HepG2 (cell line): ENCODE results near the gene CABLES1. TPM values are rescaled to one million over a fixed set of nuclear protein-coding genes. Genes with fewer than 3 reads are reported as not detected.

Source experiments
- AKAP8 ChIP-seq: sonication (generic); formaldehyde crosslinking; IDR thresholded peaks from 2 replicates; pipeline ENCODE4 v1.5.1; 2020; ENCODE audit warnings: mild to moderate bottlenecking, missing genetic modification reagents
- CC2D1A ChIP-seq: sonication (generic); formaldehyde crosslinking; IDR thresholded peaks from 2 replicates; pipeline ENCODE4 v1.8.1; 2023; ENCODE audit warnings: mild to moderate bottlenecking, missing genetic modification reagents
- CHD2 ChIP-seq: IDR thresholded peaks from 2 replicates; pipeline ENCODE4 v1.6.1; 2011; ENCODE audit warnings: low read depth, low read length, improper control_type of control experiment
- CHD4 ChIP-seq: fragments of 200-600 bp; sonication (generic); IDR thresholded peaks from 2 replicates; pipeline ENCODE4 v1.7.0; 2017; ENCODE audit warnings: mild to moderate bottlenecking, low read length, borderline replicate concordance
- DR1 ChIP-seq: sonication (generic); formaldehyde crosslinking; IDR thresholded peaks from 2 replicates; pipeline ENCODE4 v1.8.0; 2021; ENCODE audit warnings: mild to moderate bottlenecking, missing genetic modification reagents, inconsistent platforms
- FOSL2 ChIP-seq: sonication (generic); formaldehyde crosslinking; IDR thresholded peaks from 2 replicates; pipeline ENCODE4 v1.4.0; 2020; ENCODE audit warnings: missing genetic modification reagents
- GATAD2A ChIP-seq: IDR thresholded peaks from 2 replicates; pipeline ENCODE4 v1.6.1; 2016
- HOXA7 ChIP-seq: sonication (generic); formaldehyde crosslinking; IDR thresholded peaks from 2 replicates; pipeline ENCODE4 v1.8.1; 2022; ENCODE audit warnings: mild to moderate bottlenecking, missing genetic modification reagents, moderate library complexity
- JARID2 ChIP-seq: sonication (generic); formaldehyde crosslinking; IDR thresholded peaks from 2 replicates; pipeline ENCODE4 v1.8.1; 2023; ENCODE audit warnings: missing genetic modification reagents, inconsistent platforms; ENCODE audit not compliant: insufficient replicate concordance
- KDM5A ChIP-seq: fragments of 200-600 bp; sonication (generic); IDR thresholded peaks from 2 replicates; pipeline ENCODE4 v1.7.0; 2018; ENCODE audit warnings: antibody characterized with exemption, mild to moderate bottlenecking, low read length, borderline replicate concordance
- MLLT10 ChIP-seq: sonication (generic); formaldehyde crosslinking; IDR thresholded peaks from 2 replicates; pipeline ENCODE4 v1.4.0; 2020; ENCODE audit warnings: missing genetic modification reagents
- SRF ChIP-seq: IDR thresholded peaks from 2 replicates; pipeline ENCODE4 v1.6.1; 2011; ENCODE audit warnings: mild to moderate bottlenecking, low read depth, low read length, moderate library complexity
- ZBTB21 ChIP-seq: sonication (generic); formaldehyde crosslinking; IDR thresholded peaks from 2 replicates; pipeline ENCODE4 v1.4.0; 2020; ENCODE audit warnings: missing genetic modification reagents
- ZBTB42 ChIP-seq: sonication (generic); formaldehyde crosslinking; IDR thresholded peaks from 2 replicates; pipeline ENCODE4 v1.5.0; 2020; ENCODE audit warnings: mild to moderate bottlenecking, missing genetic modification reagents
- ZBTB8A ChIP-seq: sonication (generic); formaldehyde crosslinking; IDR thresholded peaks from 2 replicates; pipeline ENCODE4 v1.4.0; 2020; ENCODE audit warnings: mild to moderate bottlenecking, low read depth, missing genetic modification reagents, borderline replicate concordance
- ZNF10 ChIP-seq: sonication (generic); formaldehyde crosslinking; IDR thresholded peaks from 2 replicates; pipeline ENCODE4 v1.4.0; 2020; ENCODE audit warnings: mild to moderate bottlenecking, low read depth, missing genetic modification reagents, borderline replicate concordance
- ZNF24 ChIP-seq: fragments of 450-650 bp; IDR thresholded peaks from 2 replicates; pipeline ENCODE4 v1.6.1; 2017; ENCODE audit warnings: antibody characterized with exemption, mild to moderate bottlenecking
- ZNF251 ChIP-seq: sonication (generic); formaldehyde crosslinking; IDR thresholded peaks from 2 replicates; pipeline ENCODE4 v1.9.0; 2021; ENCODE audit warnings: mild to moderate bottlenecking, missing genetic modification reagents
- ZNF331 ChIP-seq: sonication (generic); formaldehyde crosslinking; IDR thresholded peaks from 2 replicates; pipeline ENCODE4 v1.4.0; 2020; ENCODE audit warnings: missing genetic modification reagents
- ZNF501 ChIP-seq: sonication (generic); formaldehyde crosslinking; IDR thresholded peaks from 2 replicates; pipeline ENCODE4 v1.5.1; 2020; ENCODE audit warnings: mild to moderate bottlenecking, moderate library complexity, missing genetic modification reagents
- ZNF562 ChIP-seq: sonication (generic); formaldehyde crosslinking; IDR thresholded peaks from 2 replicates; pipeline ENCODE4 v1.8.0; 2022; ENCODE audit warnings: missing genetic modification reagents, borderline replicate concordance
- ZNF569 ChIP-seq: sonication (generic); formaldehyde crosslinking; IDR thresholded peaks from 2 replicates; pipeline ENCODE4 v1.5.0; 2020; ENCODE audit warnings: mild to moderate bottlenecking, missing genetic modification reagents, moderate library complexity, borderline replicate concordance
- polyA plus RNA-seq, 8 experiments: library from polyadenylated mRNA; depleted of rRNA in 3 of 8; stranded (reverse) in 7 of 8; unstranded in 1 of 8; fragments of >200 nt; fragmentation: Illumina TruSeq in 4 of 8; extraction: Trizol in 4 of 8; gene quantifications; 2 replicates each; pipeline versions ENCODE4 v1.2.1 to v1.2.3, GENCODE V29; 2011 to 2016; ENCODE audit warnings: low read depth in 4 of 8, missing spikeins in 1 of 8, mixed read lengths in 1 of 8; ENCODE audit not compliant: insufficient read depth in 1 of 8
- total RNA-seq, 5 experiments: library from RNA; depleted of rRNA; stranded (reverse); fragments of >200 nt; fragmentation: Illumina TruSeq; extraction: Trizol; gene quantifications; 2 replicates each; pipeline ENCODE4 v1.2.3, GENCODE V29; 2016; ENCODE audit warnings: low read depth in 1 of 5
- TF ChIP-seq, protein P1 (sequence below): sonication (generic); formaldehyde crosslinking; IDR thresholded peaks from 2 replicates; pipeline ENCODE4 v1.8.1; 2023; ENCODE audit warnings: mild to moderate bottlenecking, missing genetic modification reagents
- TF ChIP-seq, protein P2 (sequence below): IDR thresholded peaks from 2 replicates; pipeline ENCODE4 v1.6.1; 2016
- TF ChIP-seq, protein P3 (sequence below): sonication (generic); formaldehyde crosslinking; IDR thresholded peaks from 2 replicates; pipeline ENCODE4 v1.4.0; 2020; ENCODE audit warnings: missing genetic modification reagents, borderline replicate concordance
- TF ChIP-seq, protein P4 (sequence below): sonication (generic); formaldehyde crosslinking; IDR thresholded peaks from 2 replicates; pipeline ENCODE4 v1.8.0; 2022; ENCODE audit warnings: missing genetic modification reagents, mild to moderate bottlenecking, borderline replicate concordance

Gene CABLES1
- total and polyA plus RNA-seq, 2 of the 13 experiments (the other 11 are each of a cell fraction or from before 2014, with no cell fraction given), result 14.7 to 25.8 TPM

DNA sequence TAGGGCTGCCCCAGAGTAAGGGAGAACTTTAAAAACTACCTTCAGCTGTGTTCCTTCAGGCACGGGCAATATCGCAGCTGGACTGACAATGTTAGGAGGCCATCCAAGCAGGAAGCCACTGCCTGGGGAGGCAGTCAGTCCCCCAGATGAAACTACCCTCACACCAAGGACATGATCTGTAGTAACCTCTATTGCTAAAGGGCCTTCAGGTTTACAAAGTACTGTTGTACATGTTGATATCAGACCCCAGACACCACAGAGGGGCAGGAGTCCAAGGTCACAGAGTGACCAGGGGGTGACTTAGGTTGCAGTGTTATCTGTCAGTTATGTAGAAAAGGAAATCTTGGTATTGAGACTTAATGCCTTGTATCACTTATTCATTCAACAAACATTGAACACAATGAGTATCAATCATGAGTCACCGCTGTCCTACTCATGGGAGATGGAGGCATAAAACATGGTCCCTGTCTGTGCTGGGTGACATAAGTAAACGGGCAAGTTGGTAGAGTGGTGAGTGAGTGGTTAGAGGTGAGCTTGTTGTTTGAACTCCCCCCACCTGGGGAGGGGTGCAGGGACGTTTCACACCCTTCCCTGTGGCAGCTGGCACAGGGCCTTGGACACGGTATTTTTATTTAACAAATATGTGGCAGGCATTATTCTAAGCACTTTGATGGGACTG, 7.1 kb downstream of the CABLES1 start (continued):
- no peak for TF ChIP-seq CC2D1A (CRISPR knock-in tag)
- TF ChIP-seq FOSL2 (CRISPR knock-in tag), result peak; percentile 86
- TF ChIP-seq MLLT10 (CRISPR knock-in tag), result no peak
- TF ChIP-seq GATAD2A (CRISPR knock-in tag), result peak; percentile 90
- peak; percentile 42; the same call in 1 of the 2 replicates for TF ChIP-seq ZNF331 (CRISPR knock-in tag)
- TF ChIP-seq ZNF24, result peak; percentile 54
- no peak for TF ChIP-seq JARID2 (CRISPR knock-in tag)
- no peak for TF ChIP-seq ZNF562 (CRISPR knock-in tag)
- TF ChIP-seq ZBTB42 (CRISPR knock-in tag), result no peak
- TF ChIP-seq ZBTB8A, result no peak
- no peak for TF ChIP-seq ZNF10 (CRISPR knock-in tag)
- 0 out of 2 replicates have a peak, but pooled peaks have one; percentile 55 for TF ChIP-seq AKAP8
- no peak for TF ChIP-seq HOXA7 (CRISPR knock-in tag)
- TF ChIP-seq ZBTB21 (CRISPR knock-in tag), result no peak
- TF ChIP-seq CHD2, result no peak
- TF ChIP-seq, protein P1, sequence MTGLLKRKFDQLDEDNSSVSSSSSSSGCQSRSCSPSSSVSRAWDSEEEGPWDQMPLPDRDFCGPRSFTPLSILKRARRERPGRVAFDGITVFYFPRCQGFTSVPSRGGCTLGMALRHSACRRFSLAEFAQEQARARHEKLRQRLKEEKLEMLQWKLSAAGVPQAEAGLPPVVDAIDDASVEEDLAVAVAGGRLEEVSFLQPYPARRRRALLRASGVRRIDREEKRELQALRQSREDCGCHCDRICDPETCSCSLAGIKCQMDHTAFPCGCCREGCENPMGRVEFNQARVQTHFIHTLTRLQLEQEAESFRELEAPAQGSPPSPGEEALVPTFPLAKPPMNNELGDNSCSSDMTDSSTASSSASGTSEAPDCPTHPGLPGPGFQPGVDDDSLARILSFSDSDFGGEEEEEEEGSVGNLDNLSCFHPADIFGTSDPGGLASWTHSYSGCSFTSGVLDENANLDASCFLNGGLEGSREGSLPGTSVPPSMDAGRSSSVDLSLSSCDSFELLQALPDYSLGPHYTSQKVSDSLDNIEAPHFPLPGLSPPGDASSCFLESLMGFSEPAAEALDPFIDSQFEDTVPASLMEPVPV (CRISPR knock-in tag), result no peak
- no peak for TF ChIP-seq DR1 (CRISPR knock-in tag)
- TF ChIP-seq KDM5A, result no peak
- TF ChIP-seq, protein P2, sequence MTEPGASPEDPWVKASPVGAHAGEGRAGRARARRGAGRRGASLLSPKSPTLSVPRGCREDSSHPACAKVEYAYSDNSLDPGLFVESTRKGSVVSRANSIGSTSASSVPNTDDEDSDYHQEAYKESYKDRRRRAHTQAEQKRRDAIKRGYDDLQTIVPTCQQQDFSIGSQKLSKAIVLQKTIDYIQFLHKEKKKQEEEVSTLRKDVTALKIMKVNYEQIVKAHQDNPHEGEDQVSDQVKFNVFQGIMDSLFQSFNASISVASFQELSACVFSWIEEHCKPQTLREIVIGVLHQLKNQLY (CRISPR knock-in tag), result 0 out of 2 replicates have a peak, but pooled peaks have one; percentile 46
- TF ChIP-seq SRF, result no peak
- no peak for TF ChIP-seq ZNF569 (CRISPR knock-in tag)
- TF ChIP-seq ZNF501 (CRISPR knock-in tag), result no peak
- TF ChIP-seq, protein P3, sequence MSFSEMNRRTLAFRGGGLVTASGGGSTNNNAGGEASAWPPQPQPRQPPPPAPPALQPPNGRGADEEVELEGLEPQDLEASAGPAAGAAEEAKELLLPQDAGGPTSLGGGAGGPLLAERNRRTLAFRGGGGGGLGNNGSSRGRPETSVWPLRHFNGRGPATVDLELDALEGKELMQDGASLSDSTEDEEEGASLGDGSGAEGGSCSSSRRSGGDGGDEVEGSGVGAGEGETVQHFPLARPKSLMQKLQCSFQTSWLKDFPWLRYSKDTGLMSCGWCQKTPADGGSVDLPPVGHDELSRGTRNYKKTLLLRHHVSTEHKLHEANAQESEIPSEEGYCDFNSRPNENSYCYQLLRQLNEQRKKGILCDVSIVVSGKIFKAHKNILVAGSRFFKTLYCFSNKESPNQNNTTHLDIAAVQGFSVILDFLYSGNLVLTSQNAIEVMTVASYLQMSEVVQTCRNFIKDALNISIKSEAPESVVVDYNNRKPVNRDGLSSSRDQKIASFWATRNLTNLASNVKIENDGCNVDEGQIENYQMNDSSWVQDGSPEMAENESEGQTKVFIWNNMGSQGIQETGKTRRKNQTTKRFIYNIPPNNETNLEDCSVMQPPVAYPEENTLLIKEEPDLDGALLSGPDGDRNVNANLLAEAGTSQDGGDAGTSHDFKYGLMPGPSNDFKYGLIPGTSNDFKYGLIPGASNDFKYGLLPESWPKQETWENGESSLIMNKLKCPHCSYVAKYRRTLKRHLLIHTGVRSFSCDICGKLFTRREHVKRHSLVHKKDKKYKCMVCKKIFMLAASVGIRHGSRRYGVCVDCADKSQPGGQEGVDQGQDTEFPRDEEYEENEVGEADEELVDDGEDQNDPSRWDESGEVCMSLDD, result no peak
- TF ChIP-seq ZNF251, result no peak
- no peak for TF ChIP-seq CHD4
- TF ChIP-seq, protein P4, sequence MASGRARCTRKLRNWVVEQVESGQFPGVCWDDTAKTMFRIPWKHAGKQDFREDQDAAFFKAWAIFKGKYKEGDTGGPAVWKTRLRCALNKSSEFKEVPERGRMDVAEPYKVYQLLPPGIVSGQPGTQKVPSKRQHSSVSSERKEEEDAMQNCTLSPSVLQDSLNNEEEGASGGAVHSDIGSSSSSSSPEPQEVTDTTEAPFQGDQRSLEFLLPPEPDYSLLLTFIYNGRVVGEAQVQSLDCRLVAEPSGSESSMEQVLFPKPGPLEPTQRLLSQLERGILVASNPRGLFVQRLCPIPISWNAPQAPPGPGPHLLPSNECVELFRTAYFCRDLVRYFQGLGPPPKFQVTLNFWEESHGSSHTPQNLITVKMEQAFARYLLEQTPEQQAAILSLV (CRISPR knock-in tag), result peak; percentile 30; the same call in 1 of the 2 replicates
